Astrocyte (in vitro differentiated cells and primary cell): ENCODE results near the gene VEGFA. TPM values are rescaled to one million over a fixed set of nuclear protein-coding genes. Genes with fewer than 3 reads are reported as not detected.
A peak's percentile ranks its signal among the peaks of the same experiment; 100 is the strongest.

ENCODE experiments used
- DNase-seq: peaks from one replicate; pipeline ENCODE4 v3.0.0-alpha.2; 2010; ENCODE audit warnings: low read depth
- FAIRE-seq: peaks from 2 replicates; lab custom pipeline; 2011; peaks lifted over from hg19 to GRCh38; lab: Jason Lieb, UNC
- H2AFZ ChIP-seq: 2 replicates; pipeline ENCODE4 v1.6.0; 2012; ENCODE audit warnings: low read depth, low read length, inconsistent platforms
- H3K27ac ChIP-seq: 2 replicates; pipeline ENCODE4 v1.5.1; 2011; ENCODE audit warnings: low read depth, low read length, inconsistent platforms
- H3K27me3 ChIP-seq: 2 replicates; pipeline ENCODE4 v1.6.0; 2011; ENCODE audit warnings: low read length, inconsistent platforms; ENCODE audit not compliant: insufficient read depth
- H3K36me3 ChIP-seq: 2 replicates; pipeline ENCODE4 v1.5.1; 2011; ENCODE audit warnings: low read length, inconsistent platforms; ENCODE audit not compliant: insufficient read depth
- H3K4me1 ChIP-seq: 2 replicates; pipeline ENCODE4 v1.5.1; 2011; ENCODE audit warnings: low read length, inconsistent platforms; ENCODE audit not compliant: insufficient read depth
- H3K4me2 ChIP-seq: 2 replicates; pipeline ENCODE4 v1.6.0; 2012; ENCODE audit warnings: low read length, inconsistent platforms
- H3K4me3 ChIP-seq: 2 replicates; pipeline ENCODE4 v1.5.1; 2011; ENCODE audit warnings: low read depth, mild to moderate bottlenecking, low read length, inconsistent platforms; ENCODE audit not compliant: insufficient read depth
- H3K79me2 ChIP-seq: 2 replicates; pipeline ENCODE4 v1.6.0; 2012; ENCODE audit warnings: mild to moderate bottlenecking, low read length, inconsistent platforms; ENCODE audit not compliant: insufficient read depth
- H3K9ac ChIP-seq: 2 replicates; pipeline ENCODE4 v1.6.0; 2012; ENCODE audit warnings: mild to moderate bottlenecking, low read length, inconsistent platforms
- H3K9me3 ChIP-seq: 2 replicates; pipeline ENCODE4 v1.5.1; 2012; ENCODE audit warnings: low read depth, mild to moderate bottlenecking, low read length, inconsistent platforms; ENCODE audit not compliant: insufficient read depth
- H4K20me1 ChIP-seq: 2 replicates; pipeline ENCODE4 v1.6.0; 2012; ENCODE audit warnings: low read length, inconsistent platforms; ENCODE audit not compliant: insufficient read depth
- H3K27ac Mint-ChIP-seq: one replicate; pipeline ENCODE4 v1.8.0; 2021; ENCODE audit warnings: mild to moderate bottlenecking, mixed read lengths; ENCODE audit not compliant: unreplicated experiment
- H3K27me3 Mint-ChIP-seq: one replicate; pipeline ENCODE4 v1.8.0; 2021; ENCODE audit warnings: low read depth, mixed read lengths; ENCODE audit not compliant: unreplicated experiment
- H3K36me3 Mint-ChIP-seq: one replicate; pipeline ENCODE4 v1.8.0; 2021; ENCODE audit warnings: low read depth, mixed read lengths; ENCODE audit not compliant: unreplicated experiment
- H3K4me1 Mint-ChIP-seq: one replicate; pipeline ENCODE4 v1.8.0; 2021; ENCODE audit warnings: low read depth, mixed read lengths; ENCODE audit not compliant: unreplicated experiment
- H3K4me3 Mint-ChIP-seq: one replicate; pipeline ENCODE4 v1.8.0; 2021; ENCODE audit warnings: mild to moderate bottlenecking, moderate library complexity, mixed read lengths; ENCODE audit not compliant: unreplicated experiment
- H3K9me3 Mint-ChIP-seq: one replicate; pipeline ENCODE4 v1.8.0; 2021; ENCODE audit warnings: mild to moderate bottlenecking, mixed read lengths; ENCODE audit not compliant: unreplicated experiment
- EZH2 ChIP-seq: IDR thresholded peaks from 2 replicates; pipeline ENCODE4 v1.6.1; 2012; ENCODE audit warnings: mild to moderate bottlenecking, low read length, inconsistent platforms; ENCODE audit not compliant: insufficient read depth
- total RNA-seq: library from RNA; stranded (reverse); gene quantifications from 2 replicates; pipeline ENCODE4 v1.2.1, GENCODE V29; 2021
- TF ChIP-seq, protein P1 (sequence below): IDR thresholded peaks from 2 replicates; pipeline ENCODE4 v1.5.1; 2011; ENCODE audit warnings: low read depth, mild to moderate bottlenecking, inconsistent platforms, low read length, moderate library complexity; ENCODE audit not compliant: insufficient read depth

VEGFA gene
- total RNA-seq, 1 donor from 2014 or later: 144 TPM

DNA sequence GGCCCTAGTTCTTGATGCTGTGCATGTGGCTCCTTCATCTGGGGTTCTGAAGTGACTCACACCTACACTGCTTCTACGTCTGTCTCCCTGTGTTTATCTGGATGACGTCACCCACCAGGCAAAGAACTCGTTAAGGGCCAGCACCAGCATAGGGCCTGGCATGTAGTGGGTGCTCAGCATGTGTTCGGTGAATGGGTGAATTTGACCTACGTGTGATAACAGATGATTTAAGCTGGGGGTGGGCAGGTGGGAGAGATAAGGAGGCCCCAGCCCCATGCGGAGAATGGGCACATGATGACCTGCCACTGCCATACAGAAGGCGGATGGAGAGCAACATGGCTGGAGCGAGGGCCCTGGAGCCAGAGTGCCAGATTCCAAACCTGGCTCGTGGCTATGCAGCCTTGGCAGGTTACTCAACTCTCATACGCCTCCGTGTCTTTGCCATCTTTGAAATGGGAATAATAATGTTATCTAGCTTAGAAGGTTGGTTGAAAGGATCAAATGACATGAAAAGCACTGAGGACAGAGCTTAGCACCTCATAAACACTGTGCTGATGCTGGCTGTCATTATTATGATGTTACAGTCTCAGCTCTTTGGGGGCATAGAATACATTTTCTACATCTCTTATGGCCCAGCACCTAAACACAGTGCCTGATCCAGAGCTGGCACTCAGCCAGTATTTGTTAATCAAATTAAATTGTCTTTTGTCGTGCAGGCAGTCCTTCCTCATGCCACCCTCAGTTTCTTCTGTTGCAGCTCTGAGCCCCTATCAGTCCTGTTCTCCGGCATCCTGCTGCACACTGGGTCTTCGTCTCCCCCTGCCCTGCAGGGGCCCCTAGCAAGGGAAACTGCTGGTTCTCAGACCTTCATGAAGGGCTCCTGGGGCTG, 39.6 kb downstream of the VEGFA start:
- H3K27ac Mint-ChIP-seq: no peak overlapping the region

DNA sequence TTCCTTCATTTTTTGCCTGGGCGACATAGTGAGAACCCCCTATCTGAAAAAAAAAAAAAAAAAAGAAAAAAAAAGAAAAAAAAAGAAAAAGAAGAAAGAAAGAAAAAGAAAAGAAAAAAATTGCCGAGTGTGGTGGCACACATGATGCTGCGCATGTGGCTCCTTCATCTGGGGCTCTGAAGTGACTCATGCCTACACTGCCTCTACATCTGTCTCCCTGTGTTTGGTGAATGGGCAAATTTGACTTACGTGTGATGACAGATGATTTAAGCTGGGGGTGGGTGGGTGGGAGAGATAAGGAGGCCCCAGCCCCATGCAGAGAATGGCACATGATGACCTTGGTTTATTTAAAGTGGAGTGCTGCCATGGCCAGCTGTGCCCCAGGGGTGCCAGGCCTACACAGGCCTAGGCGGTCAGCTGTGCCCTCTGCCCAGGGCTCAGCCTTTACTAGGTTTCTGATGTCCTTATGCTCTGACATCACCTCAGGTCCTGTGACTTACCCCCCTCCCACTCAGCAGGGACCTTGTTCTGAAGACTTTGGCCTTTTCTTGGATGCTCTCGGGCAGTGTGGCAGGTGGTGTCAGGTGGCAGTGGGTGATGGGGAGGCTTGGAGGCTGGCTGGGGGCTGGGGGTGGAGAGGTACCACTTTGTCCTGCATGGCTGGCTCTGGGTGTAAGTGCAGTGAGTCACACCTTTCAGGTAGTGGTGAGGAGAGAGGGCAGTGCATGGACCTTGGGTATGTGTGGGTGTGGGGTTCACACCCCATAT, 41.1 kb downstream of the VEGFA start:
- no peak for DNase-seq
- H2AFZ ChIP-seq: no peak overlapping the region
- no peak for FAIRE-seq
- H3K36me3 ChIP-seq: no peaks in the 10 kb centered on the region
- Mint-ChIP-seq H3K27me3 (peaks cover 53% of the 10 kb centered on the region), H3K4me1 (peaks cover 10% of the 10 kb centered on the region), H3K27ac (no peak overlapping the region), H3K4me3 (no peak overlapping the region), H3K36me3 (no peaks in the 10 kb centered on the region), H3K9me3 (peaks cover under 1% of the 10 kb centered on the region)
- H3K27ac ChIP-seq: no peak overlapping the region
- no peak overlapping the region for H3K9ac ChIP-seq
- H4K20me1 ChIP-seq: no peaks in the 10 kb centered on the region
- H3K27me3 ChIP-seq: peaks cover 11% of the 10 kb centered on the region
- no peaks in the 10 kb centered on the region for H3K4me1 ChIP-seq
- H3K9me3 ChIP-seq: no peaks in the 10 kb centered on the region
- TF ChIP-seq, protein P1, sequence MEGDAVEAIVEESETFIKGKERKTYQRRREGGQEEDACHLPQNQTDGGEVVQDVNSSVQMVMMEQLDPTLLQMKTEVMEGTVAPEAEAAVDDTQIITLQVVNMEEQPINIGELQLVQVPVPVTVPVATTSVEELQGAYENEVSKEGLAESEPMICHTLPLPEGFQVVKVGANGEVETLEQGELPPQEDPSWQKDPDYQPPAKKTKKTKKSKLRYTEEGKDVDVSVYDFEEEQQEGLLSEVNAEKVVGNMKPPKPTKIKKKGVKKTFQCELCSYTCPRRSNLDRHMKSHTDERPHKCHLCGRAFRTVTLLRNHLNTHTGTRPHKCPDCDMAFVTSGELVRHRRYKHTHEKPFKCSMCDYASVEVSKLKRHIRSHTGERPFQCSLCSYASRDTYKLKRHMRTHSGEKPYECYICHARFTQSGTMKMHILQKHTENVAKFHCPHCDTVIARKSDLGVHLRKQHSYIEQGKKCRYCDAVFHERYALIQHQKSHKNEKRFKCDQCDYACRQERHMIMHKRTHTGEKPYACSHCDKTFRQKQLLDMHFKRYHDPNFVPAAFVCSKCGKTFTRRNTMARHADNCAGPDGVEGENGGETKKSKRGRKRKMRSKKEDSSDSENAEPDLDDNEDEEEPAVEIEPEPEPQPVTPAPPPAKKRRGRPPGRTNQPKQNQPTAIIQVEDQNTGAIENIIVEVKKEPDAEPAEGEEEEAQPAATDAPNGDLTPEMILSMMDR: no peak
- no peak for TF ChIP-seq EZH2
- no peaks in the 10 kb centered on the region for H3K79me2 ChIP-seq
- no peak overlapping the region for H3K4me2 ChIP-seq
- no peak overlapping the region for H3K4me3 ChIP-seq

More for the DNA sequence above, 39.6 kb downstream of the VEGFA start:
- Histone ChIP-seq H4K20me1 (no peaks in the 10 kb centered on the region), H3K4me1 (no peaks in the 10 kb centered on the region), H3K9ac (no peak overlapping the region), H3K79me2 (no peaks in the 10 kb centered on the region), H3K36me3 (no peaks in the 10 kb centered on the region), H2AFZ (no peak overlapping the region), H3K27me3 (peaks cover 11% of the 10 kb centered on the region), H3K4me2 (no peak overlapping the region), H3K4me3 (no peak overlapping the region), H3K9me3 (no peaks in the 10 kb centered on the region), H3K27ac (no peak overlapping the region)
- Mint-ChIP-seq H3K9me3 (peaks cover 1% of the 10 kb centered on the region), H3K27me3 (peaks cover 55% of the 10 kb centered on the region), H3K4me1 (peaks cover 10% of the 10 kb centered on the region), H3K36me3 (no peaks in the 10 kb centered on the region), H3K4me3 (no peak overlapping the region)
- no peak for FAIRE-seq
- peak; percentile 77 for DNase-seq
- TF ChIP-seq, protein P1: no peak
- TF ChIP-seq EZH2: no peak
